ENCODE measurements around the gene HRNR.
A peak's percentile ranks its signal among the peaks of the same experiment; 100 is the strongest.

The HRNR gene

DNA sequence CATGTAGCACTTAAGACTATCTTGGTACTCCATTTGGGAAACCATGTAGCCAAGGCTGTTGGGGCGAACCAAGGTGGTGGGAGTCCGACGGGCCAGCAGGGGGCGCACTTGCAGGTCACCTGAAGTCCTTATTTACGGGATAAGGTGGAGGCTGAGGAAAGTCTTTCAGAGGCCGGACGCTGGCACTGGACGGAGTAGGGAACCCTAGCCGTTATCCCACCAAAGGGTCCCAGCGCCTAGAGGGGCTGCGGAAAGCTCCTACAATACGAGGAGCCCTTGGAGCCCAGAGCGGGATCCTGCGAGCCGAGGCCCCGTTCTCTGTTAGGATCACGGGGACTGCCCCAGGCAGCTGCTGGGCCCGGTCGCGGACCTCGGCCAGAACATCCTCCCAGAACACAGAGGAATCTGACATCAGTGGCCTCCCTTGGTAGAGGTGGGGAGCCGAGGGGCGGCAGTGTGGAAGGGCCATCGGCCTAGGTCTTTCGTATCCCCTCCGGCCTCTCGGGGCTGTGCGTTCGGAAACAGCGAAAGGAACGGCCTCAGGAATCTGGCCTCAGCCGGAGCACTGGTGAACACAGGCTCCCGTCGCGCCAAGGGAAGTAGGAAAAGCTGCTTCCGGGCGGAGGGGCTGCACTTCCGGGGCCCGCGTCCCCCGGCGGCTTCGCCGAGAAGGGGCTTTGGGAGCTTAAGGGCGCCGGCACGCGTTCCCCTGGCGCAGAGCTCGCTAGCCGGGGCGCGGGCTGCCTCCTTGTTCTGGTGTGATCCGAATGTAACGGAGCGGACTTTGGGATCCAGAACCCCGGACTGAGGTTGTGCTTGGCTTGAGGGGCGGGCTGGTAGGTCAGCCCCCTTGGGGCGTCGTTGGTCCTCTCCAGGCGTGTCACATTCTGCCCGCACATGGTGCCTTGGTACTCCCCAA is 35.1 kb downstream of the HRNR start:
- peak; percentile 67 for DNase-seq

GRCh38 chr1:152186556-152187285 is 37.3 kb downstream of the HRNR start:
- DNase-seq = no peak

- DNase-seq = peak; percentile 86
These were observed 38.2 kb downstream of the HRNR start for GRCh38 chr1:152185544-152186391.

GRCh38 chr1:152182944-152183361 is 41.0 kb downstream of the HRNR start:
- DNase-seq = no peak

- no peak for DNase-seq
These were observed 41.6 kb downstream of the HRNR start for GRCh38 chr1:152182431-152182830.

DNA sequence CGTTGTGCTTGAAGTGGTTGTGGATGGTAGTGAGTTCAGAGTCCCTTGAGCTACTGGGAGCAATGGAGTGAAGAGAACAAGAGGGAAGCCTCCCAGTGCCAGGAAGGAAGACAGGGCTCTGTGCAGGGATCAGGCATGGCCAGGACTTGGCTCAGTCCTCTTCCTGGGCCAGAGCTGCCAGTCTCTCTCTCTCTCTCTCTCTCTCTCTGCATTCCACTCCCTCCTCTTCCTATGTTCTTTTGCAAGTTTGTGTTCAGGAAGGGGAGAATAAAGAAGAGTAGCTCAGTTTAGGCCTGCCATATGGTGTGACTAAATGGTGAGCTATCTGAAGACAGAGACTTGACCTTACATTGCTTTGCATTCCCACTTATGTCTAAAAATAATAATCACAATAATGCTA is 44.4 kb downstream of the HRNR start:
- no peak for DNase-seq

GRCh38 chr1:152170287-152170905 is 53.6 kb downstream of the HRNR start:
- no peak for DNase-seq

DNA sequence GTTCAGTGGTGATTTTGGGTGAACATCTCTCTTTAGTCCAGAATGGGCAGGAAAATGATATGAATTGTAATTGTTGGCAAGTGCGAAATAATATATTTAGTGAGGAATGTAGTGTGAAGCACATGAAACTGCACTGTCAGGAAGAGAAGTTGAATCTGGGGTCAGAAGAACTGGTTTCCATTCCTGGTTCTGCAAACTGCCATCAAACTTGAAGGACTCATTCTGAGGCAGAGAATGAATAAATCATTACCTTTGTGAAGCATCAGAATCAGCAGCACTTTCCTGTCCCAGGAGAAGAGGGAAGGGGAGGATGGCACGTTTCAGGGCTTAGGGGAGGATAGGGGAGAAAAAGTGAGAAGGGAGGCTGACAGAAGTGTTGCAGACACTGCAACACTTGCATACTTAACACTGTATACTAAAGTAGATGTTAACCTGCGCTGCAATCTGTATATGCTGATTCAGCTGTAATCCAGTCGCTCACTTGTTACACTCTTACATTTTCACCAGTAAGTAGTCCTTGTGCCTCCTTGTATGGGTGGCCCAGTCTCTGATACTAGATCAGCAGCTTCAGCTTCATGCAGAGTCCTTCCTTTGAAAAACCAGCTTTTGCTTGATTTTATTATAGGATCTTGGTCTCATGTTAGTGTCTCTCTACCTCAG is 54.5 kb downstream of the HRNR start:
- no peak for DNase-seq

- DNase-seq = no peak
These were observed 55.5 kb downstream of the HRNR start for GRCh38 chr1:152168535-152168868.

DNA sequence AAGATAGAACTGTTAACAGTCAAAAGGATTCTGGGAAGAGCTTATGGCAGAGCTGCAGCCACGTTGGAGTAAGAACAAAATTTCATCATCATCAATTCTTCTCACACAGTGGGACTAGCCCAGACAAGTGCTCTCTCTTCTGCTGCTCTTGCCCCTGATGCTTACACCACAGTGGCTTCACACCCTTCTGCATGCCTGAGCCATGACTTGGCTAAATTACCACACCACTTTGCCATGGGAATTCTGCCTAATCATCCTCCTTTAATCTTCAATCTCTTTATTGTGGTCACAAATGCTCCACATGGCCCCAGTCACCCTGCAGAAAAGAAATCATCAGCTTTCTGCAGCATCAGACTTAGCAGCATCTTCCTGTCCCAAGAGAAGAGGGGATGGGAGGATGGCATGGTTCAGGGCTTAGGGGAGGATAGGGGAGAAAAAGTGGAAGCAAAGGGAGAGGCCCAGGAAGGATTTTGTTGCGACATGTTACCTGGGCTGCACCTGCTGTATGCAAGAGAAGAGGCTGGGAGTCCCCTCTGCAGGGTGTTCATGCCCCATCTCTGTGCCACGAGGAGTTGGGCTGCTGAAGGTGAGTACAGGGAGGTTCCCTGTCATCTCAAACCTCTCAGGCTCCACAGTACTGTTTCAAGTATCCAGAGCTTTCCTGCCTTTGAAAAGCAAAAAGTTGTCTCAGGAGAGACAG is 56.0 kb downstream of the HRNR start:
- no peak for DNase-seq

GRCh38 chr1:152166966-152167365 is 57.0 kb downstream of the HRNR start:
- no peak for DNase-seq

DNA sequence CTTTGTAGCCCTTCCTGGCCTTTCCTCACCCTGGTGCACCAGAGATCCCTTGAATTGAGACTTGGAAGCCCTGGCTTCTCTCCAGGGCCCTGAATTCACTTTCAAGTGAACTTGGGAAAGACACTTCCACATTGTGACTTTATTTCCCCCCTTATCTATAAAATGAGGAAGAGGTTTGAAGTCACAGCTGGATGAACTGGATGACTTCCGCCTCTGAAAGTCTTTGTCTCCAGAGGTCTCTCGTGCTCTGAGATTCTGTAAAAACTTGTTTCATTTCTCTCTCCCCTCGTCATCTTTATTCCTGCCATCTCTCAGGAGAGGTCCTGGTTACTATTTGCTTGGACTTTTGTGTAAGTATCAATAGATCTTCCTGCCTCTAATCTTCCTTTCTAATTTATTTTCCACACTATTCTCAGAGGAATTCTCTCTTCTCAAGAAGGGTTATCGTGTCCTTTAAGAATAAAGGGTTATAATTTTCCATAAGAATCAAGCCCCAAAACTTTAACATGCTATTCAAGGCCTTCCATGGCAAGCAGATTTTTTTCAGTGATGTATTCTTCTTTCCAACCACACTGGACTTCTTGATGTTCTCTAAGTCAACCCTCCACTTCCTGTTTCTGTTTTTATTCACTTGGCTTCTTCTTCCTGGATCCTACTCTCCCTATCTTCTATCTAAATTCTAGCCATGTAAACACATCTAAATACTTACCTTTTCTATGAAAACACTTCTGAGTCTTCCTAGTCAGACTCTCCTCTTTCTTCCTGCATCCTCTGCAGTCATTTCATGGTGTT is 58.5 kb downstream of the HRNR start:
- no peak for DNase-seq

GRCh38 chr1:152164517-152165136 is 59.4 kb downstream of the HRNR start:
- no peak for DNase-seq

GRCh38 chr1:152162792-152163463 is 61.1 kb downstream of the HRNR start:
- DNase-seq = no peak
